Endothelial cell of umbilical vein (primary cell): ENCODE measurements around the gene IRS1. TPM values are rescaled to one million over a fixed set of nuclear protein-coding genes. Genes with fewer than 3 reads are reported as not detected.

Experiments
- BruUV-seq: library from RNA; stranded (reverse); fragments of 400-500 nt; replicated peaks from 2 replicates; lab custom pipeline; 2021; lab: Mats Ljungman, UMichigan
- CTCF ChIA-PET: fragments of 300-600, 350-600 bp; sonication (Branson Sonifier 250); formaldehyde crosslinking; loops from one replicate; lab custom pipeline; 2021; ENCODE audit warnings: antibody characterized with exemption, inconsistent platforms; lab: Charles Lee
- POLR2A ChIA-PET: fragments of 300-600, 350-600 bp; sonication (Branson Sonifier 250); formaldehyde crosslinking; loops from one replicate; lab custom pipeline; 2021; ENCODE audit warnings: antibody characterized with exemption, inconsistent platforms; lab: Charles Lee
- DNase-seq: peaks from one replicate; pipeline ENCODE4 v3.0.0-alpha.2; 2011; ENCODE audit warnings: low read depth, low spot score
- FAIRE-seq: peaks from 2 replicates; lab custom pipeline; 2011; peaks lifted over from hg19 to GRCh38; lab: Jason Lieb, UNC
- H2AFZ ChIP-seq: 2 replicates; pipeline ENCODE4 v1.6.0; 2012; ENCODE audit warnings: low read depth, low read length, control low read depth, inconsistent platforms
- H3K27ac ChIP-seq: 2 replicates; pipeline ENCODE4 v1.5.1; 2011; ENCODE audit warnings: low read depth, mild to moderate bottlenecking, control low read depth, low read length, moderate library complexity; ENCODE audit not compliant: insufficient read depth
- H3K27me3 ChIP-seq, 2 experiments: 2 replicates each; pipeline versions ENCODE4 v1.6.0 to v1.6.1; 2011; ENCODE audit warnings: low read length in 2 of 2, mixed read lengths in 1 of 2; ENCODE audit not compliant: control insufficient read depth in 2 of 2, insufficient read depth in 2 of 2
- H3K36me3 ChIP-seq, 2 experiments: 2 replicates in 1 of 2; 3 replicates in 1 of 2; pipeline ENCODE4 v1.5.1; 2011; ENCODE audit warnings: low read length in 2 of 2, mild to moderate bottlenecking in 1 of 2, moderate library complexity in 1 of 2; ENCODE audit not compliant: control insufficient read depth in 2 of 2, insufficient read depth in 2 of 2; ENCODE audit errors: extremely low read depth in 1 of 2
- H3K4me1 ChIP-seq: 3 replicates; pipeline ENCODE4 v1.5.1; 2011; ENCODE audit warnings: mild to moderate bottlenecking, low read length; ENCODE audit not compliant: control insufficient read depth, insufficient read depth; ENCODE audit errors: extremely low read depth
- H3K4me2 ChIP-seq: 2 replicates; pipeline ENCODE4 v1.6.1; 2011; ENCODE audit warnings: low read length, control low read depth, mixed read lengths; ENCODE audit not compliant: insufficient read depth
- H3K4me3 ChIP-seq, 3 experiments: fragments of 200-600 bp in 1 of 3; sonication (generic), shearing (Covaris generic) in 1 of 3; replicated peaks in 1 of 3; 2 replicates each; pipeline ENCODE4 v1.5.1; 2011 to 2016; ENCODE audit warnings: control low read depth in 3 of 3, low read length in 3 of 3, mild to moderate bottlenecking in 2 of 3, inconsistent platforms in 1 of 3, low read depth in 1 of 3, moderate library complexity in 1 of 3; ENCODE audit not compliant: insufficient read depth in 1 of 3
- H3K79me2 ChIP-seq: 2 replicates; pipeline ENCODE4 v1.6.0; 2012; ENCODE audit warnings: low read length, inconsistent platforms; ENCODE audit not compliant: control insufficient read depth, insufficient read depth
- H3K9ac ChIP-seq: replicated peaks from 2 replicates; pipeline ENCODE3; 2011; ENCODE audit warnings: low read length, control low read depth; ENCODE audit not compliant: insufficient read depth; ENCODE audit errors: extremely low read depth
- H3K9me1 ChIP-seq: replicated peaks from 3 replicates; pipeline ENCODE4 v1.6.0; 2011; ENCODE audit warnings: mild to moderate bottlenecking, low read length; ENCODE audit not compliant: control insufficient read depth, insufficient read depth; ENCODE audit errors: extremely low read depth
- H3K9me3 ChIP-seq: replicated peaks from 2 replicates; pipeline ENCODE4 v1.5.1; 2012; ENCODE audit warnings: low read length, inconsistent platforms; ENCODE audit not compliant: control insufficient read depth, insufficient read depth
- H4K20me1 ChIP-seq: replicated peaks from 2 replicates; pipeline ENCODE3; 2011; ENCODE audit warnings: mild to moderate bottlenecking, low read length; ENCODE audit not compliant: control insufficient read depth, insufficient read depth; ENCODE audit errors: extremely low read depth
- CTCF ChIP-seq, 2 donors: IDR thresholded peaks; 1 replicate in 1 of 2; 2 replicates in 1 of 2; pipeline ENCODE4 v1.5.1; 2011; ENCODE audit warnings: low read length in 2 of 2, mild to moderate bottlenecking in 2 of 2, moderate library complexity in 2 of 2, control low read depth in 1 of 2, inconsistent platforms in 1 of 2, low read depth in 1 of 2; ENCODE audit not compliant: insufficient read depth in 1 of 2; ENCODE audit errors: extremely low read depth in 1 of 2
- EZH2 ChIP-seq: IDR thresholded peaks from 2 replicates; pipeline ENCODE4 v1.6.1; 2012; ENCODE audit warnings: borderline replicate concordance, low read depth, mild to moderate bottlenecking, moderate library complexity, low read length, inconsistent platforms; ENCODE audit not compliant: severe bottlenecking
- FOS ChIP-seq: IDR thresholded peaks from 2 replicates; pipeline ENCODE4 v1.6.1; 2011; ENCODE audit warnings: mild to moderate bottlenecking, low read length, moderate library complexity, borderline replicate concordance; ENCODE audit not compliant: insufficient read depth
- GATA2 ChIP-seq: IDR thresholded peaks from 2 replicates; pipeline ENCODE4 v1.7.0; 2011; ENCODE audit warnings: low read depth, mild to moderate bottlenecking, moderate library complexity, mixed read lengths, low read length; ENCODE audit not compliant: insufficient read length, insufficient read depth
- JUN ChIP-seq: IDR thresholded peaks from 2 replicates; pipeline ENCODE4 v1.6.1; 2011; ENCODE audit warnings: borderline replicate concordance, low read depth; ENCODE audit not compliant: insufficient read length, insufficient read depth
- MYC ChIP-seq: IDR thresholded peaks from one replicate; pipeline ENCODE4 v1.6.1; 2011; ENCODE audit warnings: mild to moderate bottlenecking, low read depth, low read length
- POLR2A ChIP-seq: IDR thresholded peaks from 2 replicates; pipeline ENCODE4 v1.6.1; 2012; ENCODE audit warnings: low read depth, mild to moderate bottlenecking, control low read depth, low read length
- POLR2AphosphoS5 ChIP-seq: IDR thresholded peaks from 2 replicates; pipeline ENCODE4 v1.6.1; 2012; ENCODE audit warnings: low read depth, mild to moderate bottlenecking, control low read depth, low read length, moderate library complexity; ENCODE audit not compliant: insufficient read depth
- dilution Hi-C: fragments of 300-500 bp; cut with MboI; formaldehyde crosslinking; loops from one replicate; pipeline ENCODE4 v1.15.0; 2019; ENCODE audit warnings: low sequenced_read_pairs; ENCODE audit not compliant: extremely low pct_ligation_motif_present
- intact Hi-C: fragments of 100-400 bp; cut with micrococcal nuclease; formaldehyde crosslinking; loops from one replicate; pipeline ENCODE4 v1.10.0; 2022
- polyA plus RNA-seq, 4 experiments: library from polyadenylated mRNA; depleted of rRNA in 3 of 4; stranded (reverse) in 3 of 4; unstranded in 1 of 4; fragments of >200 nt; gene quantifications; 2 replicates each; pipeline versions ENCODE4 v1.2.1 to v1.2.3, GENCODE V29; 2011 to 2012; ENCODE audit warnings: missing spikeins in 1 of 4
- total RNA-seq: library from RNA; stranded (reverse); gene quantifications from 2 replicates; pipeline ENCODE4 v1.2.3, GENCODE V29; 2021
- TF ChIP-seq, protein P1 (sequence below): IDR thresholded peaks from 2 replicates; pipeline ENCODE4 v1.6.1; 2011; ENCODE audit not compliant: insufficient read depth, insufficient read length

The IRS1 gene
- total and polyA plus RNA-seq, 2 donors (not counting 3 experiments of a cell fraction or from before 2014, with no cell fraction given): 0.10 to 0.11 TPM

DNA sequence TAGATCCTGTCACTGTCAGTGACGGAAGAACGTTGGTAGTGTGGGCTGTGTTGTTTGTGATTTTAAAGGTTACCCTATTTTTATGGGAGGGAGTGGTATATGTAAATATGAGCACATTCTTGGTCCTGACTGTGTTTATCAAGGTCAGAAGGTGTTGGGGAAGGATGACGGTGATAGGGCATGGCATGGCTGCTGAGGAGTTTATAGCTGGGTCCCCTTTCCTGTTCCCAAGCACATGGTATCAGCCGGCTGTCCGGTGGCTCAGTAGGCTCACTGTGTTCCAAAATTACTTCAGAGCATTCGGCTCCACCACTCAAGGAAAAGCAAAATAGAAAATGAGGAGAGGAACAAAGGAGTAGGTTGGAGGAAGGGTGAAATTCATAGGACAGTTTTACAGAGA lies 28.6 kb downstream of the IRS1 start:
- Histone ChIP-seq H3K27me3 (no peaks in the 10 kb centered on the region), H3K9ac (no peak overlapping the region), H3K4me2 (no peak overlapping the region), H3K27ac (no peak overlapping the region), H3K9me3 (no peaks in the 10 kb centered on the region), H3K4me3 (no peak overlapping the region), H2AFZ (no peak overlapping the region), H3K9me1 (no peaks in the 10 kb centered on the region), H3K36me3 (no peaks in the 10 kb centered on the region), H3K79me2 (no peaks in the 10 kb centered on the region), H3K4me1 (no peaks in the 10 kb centered on the region), H4K20me1 (no peaks in the 10 kb centered on the region)
- DNase-seq (no peak), FAIRE-seq (no peak)
- intact Hi-C loops (no loop called here), dilution Hi-C loops (no loop called here)
- ChIA-PET CTCF (no interaction called here), POLR2A (no interaction called here)
- TF ChIP-seq JUN (no peak), POLR2AphosphoS5 (no peak), EZH2 (no peak), MYC (no peak), POLR2A (no peak), GATA2 (no peak), CTCF (IDR thresholded peaks at IDR 0.05; ENCODE audit: extremely low read depth in 1 of 2, insufficient read depth in 1 of 2, low read depth in 1 of 2, low read length in 2 of 2) (no peak), FOS (no peak)
- TF ChIP-seq, protein P1, sequence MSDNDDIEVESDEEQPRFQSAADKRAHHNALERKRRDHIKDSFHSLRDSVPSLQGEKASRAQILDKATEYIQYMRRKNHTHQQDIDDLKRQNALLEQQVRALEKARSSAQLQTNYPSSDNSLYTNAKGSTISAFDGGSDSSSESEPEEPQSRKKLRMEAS: no peak
- no TSS peak for BruUV-seq
